Brain pericyte (primary cell): ENCODE results near the gene TMEM9.

ENCODE experiments used
- DNase-seq: peaks from one replicate; pipeline ENCODE4 v3.0.0-alpha.2; 2012; ENCODE audit warnings: low read depth, low spot score

The TMEM9 gene

DNA sequence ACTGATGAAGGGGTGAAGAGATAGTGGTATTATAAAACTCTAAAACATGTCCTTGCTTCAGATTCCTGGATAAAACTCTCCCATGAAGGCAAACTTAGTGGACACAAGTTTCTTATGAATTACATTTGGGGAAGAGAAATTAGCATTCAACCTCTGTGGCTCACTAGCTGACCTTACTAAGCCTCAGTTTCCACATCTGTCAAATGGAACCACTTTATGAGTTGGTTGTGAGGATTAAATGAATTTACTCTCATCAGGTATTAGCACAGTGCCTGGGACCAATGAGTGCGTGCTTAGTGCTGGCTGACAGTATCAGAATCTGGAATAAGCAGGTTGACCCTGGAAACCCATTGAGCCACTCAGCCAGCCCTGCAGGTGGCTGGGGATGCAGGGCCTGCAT lies 44.6 kb downstream of the TMEM9 start:
- DNase-seq: no peak

DNA sequence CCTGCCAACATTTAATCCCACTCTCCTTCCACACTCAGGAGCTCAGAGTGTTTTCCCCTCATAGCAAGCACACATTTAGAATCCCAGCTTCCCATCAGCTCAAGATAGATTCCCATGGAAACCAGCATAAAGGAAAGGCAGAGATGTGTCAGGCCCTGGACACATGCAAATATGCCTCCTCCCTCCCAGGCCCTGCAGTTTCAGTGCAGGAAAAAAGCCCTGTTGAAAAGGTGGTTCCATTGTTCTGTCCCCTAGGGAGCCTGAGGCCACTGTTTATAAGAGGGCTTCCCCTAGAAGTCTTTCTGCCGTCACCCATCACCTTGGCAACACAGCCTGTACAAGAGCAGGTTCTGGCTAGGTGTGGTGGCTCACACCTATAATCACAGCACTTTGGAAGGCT lies 45.7 kb downstream of the TMEM9 start:
- no peak for DNase-seq

DNA sequence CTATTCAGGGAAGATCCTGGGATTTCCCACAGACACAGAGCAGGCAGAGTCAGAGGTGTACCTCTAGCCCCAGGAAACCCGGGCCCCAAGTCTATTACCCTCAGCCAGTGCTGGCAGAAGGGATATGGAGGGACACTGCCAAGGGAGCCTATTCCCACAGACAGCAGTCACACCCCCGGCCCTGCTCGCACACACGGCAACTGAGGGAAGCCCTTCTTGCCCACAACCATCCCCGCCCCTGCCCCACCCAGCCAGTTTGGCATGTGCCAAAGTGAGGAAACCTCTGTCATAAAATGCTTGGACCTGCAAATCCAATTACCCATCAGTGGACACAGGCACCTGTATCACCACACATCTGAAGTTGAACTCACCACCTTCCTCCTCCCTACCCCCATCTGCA lies 48.6 kb downstream of the TMEM9 start:
- DNase-seq: no peak

DNA sequence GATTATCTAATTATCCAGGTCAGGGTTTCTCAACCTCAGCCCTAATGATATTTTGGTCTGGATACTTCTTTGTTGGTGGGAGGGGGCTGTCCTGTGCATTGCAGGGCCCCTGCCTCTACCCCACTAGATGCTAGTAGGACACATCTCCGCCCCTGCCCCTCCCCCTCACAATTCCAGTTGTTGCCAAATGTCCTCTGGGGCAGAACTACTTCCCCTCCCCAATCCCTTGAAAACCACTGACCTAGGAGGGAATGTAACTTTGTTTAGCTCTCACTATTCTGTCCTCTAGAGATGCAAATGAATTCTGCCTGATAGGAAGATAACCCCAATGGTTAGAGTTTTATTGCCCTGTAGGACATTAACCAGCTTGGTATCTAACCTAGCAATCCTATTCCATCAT lies 50.1 kb downstream of the TMEM9 start:
- DNase-seq: no peak

DNA sequence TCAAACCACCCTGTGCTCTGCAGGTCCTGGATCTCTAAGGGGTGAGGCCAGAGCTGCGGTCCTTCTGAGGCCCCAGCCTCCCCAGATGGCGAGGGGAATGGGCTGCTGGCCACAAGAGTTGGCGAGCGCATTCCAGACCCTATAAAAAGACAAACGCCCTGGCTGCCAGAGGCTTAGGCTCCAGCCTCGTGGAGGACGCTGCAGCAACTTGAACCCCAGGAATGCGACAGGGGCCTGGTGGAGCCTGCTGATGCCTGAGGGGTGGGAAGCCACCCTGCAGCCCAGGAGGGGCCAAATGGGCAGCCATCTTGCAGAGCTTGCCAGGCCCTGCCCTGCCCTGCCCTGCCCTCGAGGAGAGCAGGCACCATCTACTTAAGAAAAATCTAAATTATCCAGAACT lies 50.6 kb downstream of the TMEM9 start:
- no peak for DNase-seq

DNA sequence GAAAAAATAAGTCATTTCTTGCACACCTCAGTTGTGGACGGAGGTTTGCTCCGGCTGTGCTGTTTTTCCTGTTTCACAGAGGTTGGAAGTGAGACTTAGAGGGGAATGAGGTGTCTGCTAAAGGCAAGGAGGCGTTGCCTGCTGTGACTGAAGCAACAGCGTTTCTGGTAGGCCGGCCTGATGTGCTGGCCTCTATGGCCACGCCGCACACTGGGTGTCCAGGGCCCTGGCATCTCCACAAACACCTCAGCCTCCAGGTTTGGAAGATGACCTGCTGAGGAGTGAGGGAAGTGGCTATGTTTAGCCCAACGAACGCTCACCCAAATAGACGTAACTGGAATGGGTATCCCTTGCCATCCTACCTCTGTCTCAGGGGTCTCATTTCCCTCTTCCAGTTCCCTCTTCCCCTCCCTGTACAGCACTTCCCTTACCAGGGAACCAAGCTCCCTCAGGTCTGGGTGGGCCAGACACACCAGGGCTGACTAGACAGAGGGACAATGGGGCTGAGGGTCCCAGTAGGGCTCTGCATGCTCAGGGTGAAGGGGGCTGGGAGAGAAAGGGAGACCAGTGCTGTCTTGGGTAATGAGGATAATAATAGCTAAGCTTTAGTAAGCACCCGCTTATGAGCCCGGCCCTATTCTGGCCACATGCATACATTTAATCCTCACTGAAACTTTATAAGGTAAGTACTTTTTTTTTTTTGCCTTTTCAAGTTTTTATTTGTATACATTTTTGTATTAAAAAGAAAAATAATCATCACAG lies 53.9 kb downstream of the TMEM9 start:
- no peak for DNase-seq

DNA sequence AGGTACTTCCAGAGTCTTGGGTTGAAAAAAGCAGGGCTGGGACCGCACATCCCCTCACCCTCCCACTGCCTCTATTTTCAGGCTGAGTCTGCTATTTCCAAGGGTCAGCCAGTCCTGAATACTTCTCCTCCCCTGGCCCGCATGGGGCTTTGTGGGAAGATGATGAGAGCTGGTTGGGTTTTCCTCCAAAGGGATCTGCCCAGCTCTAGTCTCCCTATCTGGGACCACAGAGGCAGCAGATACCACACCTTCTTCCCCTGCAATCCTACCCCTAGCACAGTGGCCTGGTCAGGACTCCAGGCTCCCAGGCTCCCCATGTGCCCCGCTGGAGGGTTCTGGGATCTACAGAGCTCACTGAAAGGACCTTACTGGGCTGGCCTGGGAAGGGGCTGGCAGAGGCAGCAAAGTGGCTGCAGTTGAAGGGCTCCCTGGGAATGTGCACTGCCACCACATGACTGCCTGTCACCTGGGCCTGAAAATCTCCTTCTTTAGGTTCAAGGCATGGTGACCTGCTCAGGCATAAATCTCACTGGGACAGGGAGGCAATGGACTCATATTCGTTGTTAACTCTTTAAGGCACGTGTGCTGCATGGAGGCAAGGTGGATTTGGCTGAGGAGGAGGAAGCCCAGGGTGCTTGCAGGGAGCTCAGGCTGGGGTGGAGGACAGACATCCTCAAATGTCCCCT lies 55.1 kb downstream of the TMEM9 start:
- no peak for DNase-seq

DNA sequence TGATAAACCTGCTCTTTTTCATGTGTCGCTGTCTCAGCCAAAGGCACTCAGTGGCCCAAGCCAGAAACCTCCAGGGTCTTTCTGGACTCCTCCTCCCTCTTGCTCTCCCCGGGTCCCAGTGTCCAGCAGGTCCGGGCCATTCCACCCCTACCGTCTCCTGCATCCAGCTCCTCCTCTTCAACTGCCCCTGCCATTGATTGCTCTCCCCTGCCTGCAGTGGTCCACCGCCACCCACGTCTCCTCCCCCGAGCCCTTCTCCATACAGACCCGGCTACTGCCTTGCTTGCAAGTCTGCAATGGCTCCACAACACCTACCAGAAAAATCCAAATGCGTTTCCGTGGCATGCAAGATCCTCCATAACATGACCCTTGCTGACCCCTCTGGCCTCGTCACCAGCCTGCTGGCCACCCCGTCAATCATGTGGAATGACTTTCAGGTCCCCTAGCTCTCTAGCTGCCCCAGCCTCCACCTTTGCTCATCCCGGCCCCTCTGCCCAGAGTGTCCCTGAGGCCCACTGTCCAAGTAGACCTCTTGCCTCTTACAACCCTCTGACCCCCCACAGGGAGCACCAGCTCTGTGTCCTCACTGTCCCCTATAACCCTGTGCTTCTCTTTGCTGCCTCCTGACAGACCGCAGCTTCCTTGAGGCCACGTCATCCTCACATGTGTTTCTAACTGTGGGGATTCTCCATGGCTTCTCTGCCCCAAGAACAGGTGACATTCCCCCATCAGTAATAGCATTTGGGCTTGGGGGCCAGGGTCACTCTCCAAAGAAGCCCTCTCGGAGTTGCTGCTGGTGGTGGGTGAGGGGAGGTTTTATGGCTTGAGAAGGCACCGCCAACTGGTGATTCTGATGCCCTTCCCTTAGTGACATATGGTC lies 57.1 kb downstream of the TMEM9 start:
- DNase-seq: no peak

- no peak for DNase-seq
These were observed 58.2 kb downstream of the TMEM9 start for GRCh38 chr1:201096041-201096461.

- no peak for DNase-seq
These were observed 58.7 kb downstream of the TMEM9 start for GRCh38 chr1:201095581-201095980.

- no peak for DNase-seq
These were observed 59.4 kb downstream of the TMEM9 start for GRCh38 chr1:201094832-201095231.

GRCh38 chr1:201093962-201094361 lies 60.3 kb downstream of the TMEM9 start:
- no peak for DNase-seq

DNA sequence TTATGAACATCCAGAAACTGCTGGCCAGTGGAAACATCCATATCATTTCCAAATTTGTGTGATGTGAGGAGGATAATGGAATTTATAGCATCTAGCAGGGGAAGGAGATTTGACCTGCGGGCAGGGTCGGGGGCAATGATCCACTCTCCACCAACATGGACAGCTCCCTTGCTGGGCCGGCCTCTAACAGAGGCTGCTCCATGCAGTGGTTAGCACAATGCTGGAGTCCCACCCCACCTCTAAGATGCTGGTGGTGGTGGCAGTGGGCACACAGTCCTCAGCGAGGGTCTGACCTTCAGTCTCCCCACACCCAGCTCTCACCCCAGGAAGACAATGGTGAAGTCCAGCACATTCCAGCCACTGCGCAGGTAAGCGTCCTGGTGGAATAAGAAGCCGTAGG lies 60.7 kb downstream of the TMEM9 start:
- DNase-seq: no peak

GRCh38 chr1:201092738-201093137 lies 61.5 kb downstream of the TMEM9 start:
- no peak for DNase-seq

GRCh38 chr1:201091256-201091655 lies 63.0 kb downstream of the TMEM9 start:
- DNase-seq: no peak

DNA sequence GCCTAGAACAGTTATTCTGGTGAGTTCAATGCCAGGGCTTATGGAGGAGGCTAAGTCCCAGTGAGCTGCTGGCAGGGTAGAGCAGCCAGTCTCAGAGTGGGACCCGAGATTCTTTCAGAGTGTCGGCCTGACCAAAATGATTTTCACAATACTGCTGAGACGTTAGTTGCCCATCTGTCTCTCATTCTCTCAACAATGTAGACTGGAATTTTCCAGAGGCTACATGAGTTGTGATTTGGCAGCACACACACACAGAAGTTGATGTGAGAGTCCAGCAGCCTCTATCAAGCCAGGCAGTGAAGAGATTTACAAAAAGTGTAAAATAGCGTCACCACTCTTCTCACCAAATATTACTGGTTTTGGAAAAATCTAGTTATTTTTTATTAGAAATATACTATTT lies 63.7 kb downstream of the TMEM9 start:
- DNase-seq: no peak

DNA sequence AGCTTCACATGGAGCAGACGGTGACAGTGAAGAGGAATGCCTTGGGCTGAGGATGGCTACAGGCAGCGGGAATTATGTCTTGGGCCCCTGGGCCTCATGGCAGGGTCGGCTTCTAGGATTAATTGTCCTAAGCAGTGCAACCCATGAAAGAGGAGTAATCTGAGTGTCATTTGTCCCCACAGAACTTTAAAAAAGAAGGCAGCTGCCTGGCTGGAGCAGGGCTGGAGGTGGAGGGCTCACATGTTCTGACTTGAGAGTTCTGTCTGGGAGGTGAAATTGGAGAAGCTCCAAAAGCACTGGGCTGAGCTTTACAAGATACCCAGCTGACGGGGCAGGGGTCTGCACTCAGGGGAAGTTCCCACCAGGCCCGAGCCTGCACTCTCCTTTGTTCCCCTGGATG lies 64.7 kb downstream of the TMEM9 start:
- no peak for DNase-seq

- no peak for DNase-seq
These were observed 65.3 kb downstream of the TMEM9 start for GRCh38 chr1:201088901-201089525.

- DNase-seq: no peak
These were observed 65.9 kb downstream of the TMEM9 start for GRCh38 chr1:201088395-201088794.

GRCh38 chr1:201085902-201086735 lies 68.2 kb downstream of the TMEM9 start:
- no peak for DNase-seq
